ENCODE measurements around the gene NLRX1. TPM values are rescaled to one million over a fixed set of nuclear protein-coding genes. Genes with fewer than 3 reads are reported as not detected.
"Not testable (repeated sequence)": the region's sequence is repeated elsewhere in the genome, so short reads cannot be mapped to it uniquely, and the experiment has no call there.

The NLRX1 gene
- total RNA-seq, 1 experiment from 2014 or later, result 15.0 TPM

DNA sequence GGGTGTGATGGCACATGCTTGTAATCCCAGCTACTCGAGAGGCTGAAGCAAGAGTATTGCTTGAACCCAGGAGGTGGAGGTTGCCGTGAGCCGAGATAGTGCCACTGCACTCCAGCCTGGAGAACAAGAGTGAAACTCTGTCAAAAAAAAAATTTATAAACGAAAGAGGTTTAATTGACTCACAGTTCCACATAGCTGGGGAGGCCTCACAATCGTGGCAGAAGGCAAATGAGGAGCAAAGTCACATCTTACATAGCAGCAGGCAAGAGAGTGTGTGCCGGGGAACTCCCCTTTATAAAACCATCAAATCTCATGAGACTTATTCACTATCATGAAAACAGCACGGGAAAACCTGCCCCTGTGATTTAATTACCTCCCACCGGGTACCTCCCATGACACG lies 15.9 kb downstream of the NLRX1 start:
- not testable (repeated sequence) for DNase-seq (ENCODE audit: low spot score)

GRCh38 chr11:119185981-119186634 lies 17.6 kb downstream of the NLRX1 start:
- no peak for DNase-seq (ENCODE audit: low spot score)

- no peak for DNase-seq (ENCODE audit: low spot score)
Observed at GRCh38 chr11:119187123-119187892, 18.8 kb downstream of the NLRX1 start.

GRCh38 chr11:119188067-119188466 lies 19.5 kb downstream of the NLRX1 start:
- DNase-seq (ENCODE audit: low spot score), result no peak

DNA sequence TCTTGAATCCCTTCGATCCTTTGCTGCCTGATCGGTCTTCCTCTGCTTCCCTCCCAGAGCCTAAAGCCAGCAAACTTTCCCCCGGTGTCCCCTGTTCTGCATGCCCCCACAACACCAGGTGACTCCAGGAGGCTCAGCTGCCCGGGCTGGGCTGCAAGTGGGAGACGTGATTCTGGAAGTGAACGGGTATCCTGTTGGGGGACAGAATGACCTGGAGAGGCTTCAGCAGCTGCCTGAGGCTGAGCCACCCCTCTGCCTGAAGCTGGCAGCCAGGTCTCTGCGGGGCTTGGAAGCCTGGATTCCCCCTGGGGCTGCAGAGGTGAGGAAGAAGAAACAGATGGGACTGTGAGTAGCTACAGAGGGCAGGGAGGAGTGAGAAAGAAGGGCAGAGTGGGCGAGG lies 20.4 kb downstream of the NLRX1 start:
- DNase-seq (ENCODE audit: low spot score), result no peak

DNA sequence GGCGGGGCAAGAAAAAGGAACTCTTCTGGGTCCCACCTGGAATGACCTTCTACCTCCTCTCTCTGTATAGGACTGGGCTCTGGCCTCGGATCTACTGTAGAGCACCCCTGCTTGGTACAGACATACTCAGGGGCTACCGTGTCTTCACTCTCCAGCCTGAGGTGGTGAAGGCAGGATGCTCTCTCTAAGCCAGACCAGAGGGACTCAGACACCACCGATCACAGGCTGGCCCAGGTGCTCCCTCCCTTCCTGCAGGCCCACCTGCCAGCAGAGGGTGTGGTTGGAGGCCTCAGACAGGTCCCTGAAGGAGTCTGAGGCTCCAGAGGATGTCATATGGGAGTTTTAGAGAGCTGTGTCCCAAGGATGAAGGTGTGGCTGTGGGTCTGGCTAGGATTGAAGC lies 20.9 kb downstream of the NLRX1 start:
- DNase-seq (ENCODE audit: low spot score), result no peak

- DNase-seq (ENCODE audit: low spot score), result no peak
Observed at GRCh38 chr11:119190531-119190930, 22.0 kb downstream of the NLRX1 start.

- not testable (repeated sequence) for DNase-seq (ENCODE audit: low spot score)
Observed at GRCh38 chr11:119191265-119191664, 22.7 kb downstream of the NLRX1 start.

- DNase-seq (ENCODE audit: low spot score), result no peak
Observed at GRCh38 chr11:119192111-119192510, 23.6 kb downstream of the NLRX1 start.

- no peak for DNase-seq (ENCODE audit: low spot score)
Observed at GRCh38 chr11:119193001-119193400, 24.5 kb downstream of the NLRX1 start.

GRCh38 chr11:119193626-119194025 lies 25.1 kb downstream of the NLRX1 start:
- no peak for DNase-seq (ENCODE audit: low spot score)

DNA sequence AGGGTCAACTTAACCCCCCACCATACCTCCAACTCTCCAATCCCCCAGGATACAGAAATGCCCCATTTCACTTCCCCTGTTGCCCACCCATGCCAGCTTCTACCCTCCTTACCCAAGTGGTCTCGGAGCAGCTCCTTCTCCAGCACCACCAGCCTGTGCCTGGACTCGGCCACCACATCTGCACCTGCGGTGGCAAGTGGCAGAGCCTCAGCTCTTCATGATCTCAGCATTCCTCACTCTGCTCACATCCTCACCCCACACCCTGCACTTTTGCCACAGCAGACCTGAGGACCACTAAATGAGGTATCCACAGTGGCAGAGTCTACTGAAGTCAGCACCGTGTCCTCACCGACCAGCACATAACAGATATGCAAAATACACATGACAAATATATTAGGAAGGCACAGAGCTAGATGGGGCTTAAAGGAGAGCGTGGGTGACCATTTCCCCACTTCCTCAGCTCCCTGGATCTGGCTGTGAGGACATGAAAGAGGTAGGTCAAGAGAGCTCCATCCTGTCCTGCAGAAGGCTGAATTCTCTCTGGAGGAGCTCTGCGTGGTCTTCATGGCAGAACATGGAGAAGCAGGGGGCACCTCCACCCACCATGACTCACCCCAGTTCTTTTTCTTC lies 26.4 kb downstream of the NLRX1 start:
- DNase-seq (ENCODE audit: low spot score), result no peak

DNA sequence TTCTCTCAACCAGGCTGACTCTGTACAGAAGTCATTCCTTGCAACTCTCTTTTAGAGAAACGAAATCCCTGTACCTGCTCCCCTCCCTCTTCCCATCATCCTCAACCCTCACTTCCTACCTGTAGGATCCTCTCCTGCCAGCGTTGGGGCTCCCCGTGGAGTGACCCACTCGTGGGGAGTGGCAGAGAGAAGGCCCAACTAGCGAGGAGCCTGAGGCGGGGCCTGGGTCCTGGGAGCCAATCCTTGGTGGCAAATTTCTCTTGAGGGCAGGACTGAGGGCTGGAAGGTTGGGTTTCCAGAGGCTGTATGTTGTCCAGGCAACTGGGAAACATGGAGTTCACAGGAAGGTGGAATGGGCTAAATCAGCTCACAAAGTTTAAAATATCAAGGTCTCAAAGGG lies 27.2 kb downstream of the NLRX1 start:
- DNase-seq (ENCODE audit: low spot score), result no peak

DNA sequence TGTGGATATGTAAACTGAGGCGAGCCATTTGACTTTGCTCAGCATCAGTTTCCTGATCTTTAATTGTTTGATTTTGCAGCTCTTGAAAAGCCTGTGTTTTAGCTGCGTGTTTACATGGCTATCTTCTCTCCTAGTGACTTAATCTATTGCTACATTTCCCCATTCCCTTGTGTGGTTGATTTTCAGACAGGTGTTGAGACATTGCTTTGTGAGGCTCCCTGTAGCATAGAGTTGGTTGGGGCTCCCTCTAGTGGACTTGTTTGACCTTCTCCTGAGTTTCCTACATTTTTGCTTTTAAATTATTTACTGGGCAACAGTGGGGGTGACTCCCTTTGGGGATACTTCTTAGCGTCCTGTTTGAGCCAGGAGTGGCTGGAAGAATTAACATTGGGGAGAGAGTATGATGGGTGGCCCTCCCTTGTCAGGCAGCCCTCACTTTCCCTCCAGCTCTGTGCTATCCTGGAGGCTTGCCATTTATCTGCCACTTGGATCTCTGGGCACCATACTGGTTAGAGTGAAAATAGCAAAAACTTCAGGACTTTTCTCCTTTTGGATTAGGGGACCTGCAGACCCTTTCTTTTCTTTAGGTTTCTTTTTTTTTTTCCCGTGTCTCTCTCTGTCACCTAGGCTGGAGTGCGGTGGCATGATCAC lies 28.4 kb downstream of the NLRX1 start:
- DNase-seq (ENCODE audit: low spot score), result peak; percentile 70

DNA sequence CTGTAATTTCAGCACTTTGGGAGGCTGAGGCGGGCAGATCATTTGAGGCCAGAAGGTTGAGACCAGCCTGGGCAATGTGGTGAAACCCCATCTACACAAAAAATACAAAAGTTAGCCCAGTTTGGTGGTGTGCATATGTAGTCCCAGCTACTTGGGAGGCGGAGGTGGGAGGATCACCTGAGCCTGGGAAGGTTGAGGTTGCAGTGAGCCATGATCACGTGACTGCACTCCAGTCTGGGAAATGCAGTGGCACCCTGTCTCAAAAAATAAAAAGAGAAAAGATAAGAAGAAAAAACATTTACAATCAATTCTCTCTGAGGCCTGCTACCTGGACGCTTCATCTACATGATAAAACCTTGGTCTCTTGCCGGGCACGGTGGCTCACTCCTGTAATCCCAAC lies 30.4 kb downstream of the NLRX1 start:
- DNase-seq (ENCODE audit: low spot score), result no peak

DNA sequence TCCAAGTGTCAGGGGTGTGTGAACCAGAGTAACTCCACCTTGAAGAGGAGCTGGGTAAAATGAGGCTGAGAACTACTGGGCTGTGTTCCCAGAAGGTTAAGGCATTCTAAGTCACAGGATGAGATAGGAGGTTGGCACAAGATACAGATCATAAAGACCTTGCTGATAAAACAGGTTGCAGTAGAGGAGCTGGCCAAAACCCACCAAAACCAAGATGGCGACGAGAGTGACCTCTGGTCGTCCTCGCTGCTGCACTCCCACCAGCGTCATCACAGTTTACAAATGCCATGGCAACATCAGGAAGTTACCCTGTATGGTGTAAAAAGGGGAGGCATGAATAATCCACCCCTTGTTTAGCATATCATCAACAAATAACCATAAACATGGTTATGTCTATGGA lies 32.7 kb downstream of the NLRX1 start:
- DNase-seq (ENCODE audit: low spot score), result not testable (repeated sequence)

DNA sequence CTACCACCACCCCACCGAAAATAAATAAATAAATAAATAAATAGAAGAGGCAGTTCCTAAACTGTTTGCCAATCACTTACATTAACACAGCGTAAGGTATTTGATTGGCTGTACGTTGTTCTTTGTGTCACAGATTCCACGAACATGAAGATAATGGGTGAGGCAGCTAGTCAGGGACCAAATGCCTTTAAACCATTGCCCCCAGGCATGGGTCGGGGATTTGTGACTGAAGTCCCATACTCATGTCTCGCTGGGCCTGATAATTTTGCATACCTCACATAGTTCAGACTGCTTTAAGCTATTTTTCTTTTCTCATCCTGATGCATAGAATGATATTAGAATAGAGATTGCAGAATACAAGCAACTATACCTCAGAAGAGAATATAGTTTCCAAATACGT lies 34.0 kb downstream of the NLRX1 start:
- no peak for DNase-seq (ENCODE audit: low spot score)

DNA sequence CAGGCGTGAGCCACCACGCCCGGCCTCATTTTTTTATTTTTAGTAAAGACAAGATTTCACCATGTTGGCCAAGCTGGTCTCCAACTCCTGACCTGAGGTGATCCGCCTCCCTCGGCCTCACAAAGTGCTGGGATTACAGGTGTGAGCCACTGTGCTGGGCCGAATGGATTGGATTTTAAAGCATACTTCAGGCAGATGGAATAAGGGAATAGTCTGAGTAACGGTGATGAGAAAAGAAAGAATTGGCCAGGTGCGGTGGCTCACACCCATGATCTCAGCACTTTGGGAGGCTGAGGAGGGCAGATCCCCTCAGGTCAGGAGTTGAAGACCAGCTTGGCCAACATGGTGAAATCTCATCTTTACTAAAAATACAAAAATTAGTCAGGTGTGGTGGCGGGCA lies 35.5 kb downstream of the NLRX1 start:
- DNase-seq (ENCODE audit: low spot score), result no peak

DNA sequence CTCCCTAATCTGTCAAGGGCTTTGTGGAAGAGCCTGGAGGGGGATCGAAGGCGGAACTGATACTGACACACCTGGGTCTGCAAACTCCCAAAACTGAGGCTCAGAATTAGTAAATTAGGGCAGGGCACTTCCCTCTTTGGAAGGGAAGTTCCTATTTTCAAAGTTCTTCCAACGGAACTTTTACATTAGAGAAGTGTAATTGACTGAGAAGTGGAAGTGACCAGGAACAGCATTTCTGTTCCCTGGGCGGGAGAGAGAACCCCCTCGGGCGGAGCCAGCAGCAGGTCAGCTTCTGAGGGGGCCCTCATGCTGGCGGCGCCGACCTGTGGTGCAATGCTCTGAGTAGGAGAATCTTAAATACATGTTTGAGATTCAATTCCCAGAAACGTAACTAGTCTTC lies 36.6 kb downstream of the NLRX1 start:
- no peak for DNase-seq (ENCODE audit: low spot score)

GRCh38 chr11:119205574-119206510 lies 37.3 kb downstream of the NLRX1 start, which contains the start of gene CBL:
CBL (plus strand) TSS chr11:119206339; CDS start chr11:119206418, 79 bp downstream.
- peak; percentile 66 for DNase-seq (ENCODE audit: low spot score)
